HepG2 (cell line): ENCODE results near the gene IQSEC1. TPM values are rescaled to one million over a fixed set of nuclear protein-coding genes. Genes with fewer than 3 reads are reported as not detected.

Experiments
- ARHGAP35 ChIP-seq: sonication (generic); formaldehyde crosslinking; IDR thresholded peaks from 2 replicates; pipeline ENCODE4 v1.9.0; 2022; ENCODE audit warnings: mild to moderate bottlenecking, inconsistent platforms, moderate library complexity, missing genetic modification reagents, borderline replicate concordance
- CBX5 ChIP-seq: sonication (generic); formaldehyde crosslinking; IDR thresholded peaks from 2 replicates; pipeline ENCODE4 v1.4.0; 2020; ENCODE audit warnings: missing genetic modification reagents, borderline replicate concordance
- MIER3 ChIP-seq: IDR thresholded peaks from 2 replicates; pipeline ENCODE4 v1.6.1; 2016; ENCODE audit warnings: missing compliant biosample characterization, borderline replicate concordance
- NFRKB ChIP-seq: fragments of 450-650 bp; IDR thresholded peaks from 2 replicates; pipeline ENCODE4 v1.6.1; 2017
- PTBP1 ChIP-seq: fragments of 200-400 bp; formaldehyde crosslinking; IDR thresholded peaks from 2 replicates; pipeline ENCODE4 v1.6.1; 2018; ENCODE audit warnings: low read length, low read depth; ENCODE audit not compliant: poor library complexity, severe bottlenecking
- RAD21 ChIP-seq: fragments of 450-650 bp; formaldehyde crosslinking; IDR thresholded peaks from 2 replicates; pipeline ENCODE4 v1.5.0; 2020; ENCODE audit warnings: mild to moderate bottlenecking
- SMARCE1 ChIP-seq: fragments of 450-650 bp; IDR thresholded peaks from 2 replicates; pipeline ENCODE4 v1.6.1; 2017; ENCODE audit warnings: borderline replicate concordance
- SNAPC2 ChIP-seq: sonication (generic); formaldehyde crosslinking; IDR thresholded peaks from 2 replicates; pipeline ENCODE4 v1.8.1; 2022; ENCODE audit warnings: mild to moderate bottlenecking, missing genetic modification reagents
- SRSF4 ChIP-seq: fragments of 200-400 bp; formaldehyde crosslinking; IDR thresholded peaks from one replicate; pipeline ENCODE4 v1.6.1; 2018; ENCODE audit warnings: mild to moderate bottlenecking, low read depth, low read length, moderate library complexity; ENCODE audit not compliant: poor library complexity, severe bottlenecking
- ZNF12 ChIP-seq: sonication (generic); formaldehyde crosslinking; IDR thresholded peaks from 2 replicates; pipeline ENCODE4 v1.5.0; 2020; ENCODE audit warnings: missing genetic modification reagents
- ZNF205 ChIP-seq: IDR thresholded peaks from 2 replicates; pipeline ENCODE4 v1.6.1; 2018; ENCODE audit warnings: missing biosample characterization, missing genetic modification reagents
- ZNF282 ChIP-seq: fragments of 450-650 bp; IDR thresholded peaks from 2 replicates; pipeline ENCODE4 v1.6.1; 2018; ENCODE audit not compliant: partially characterized antibody
- ZNF737 ChIP-seq: sonication (generic); formaldehyde crosslinking; IDR thresholded peaks from 2 replicates; pipeline ENCODE4 v1.5.0; 2020; ENCODE audit warnings: missing genetic modification reagents, mild to moderate bottlenecking, borderline replicate concordance
- polyA plus RNA-seq, 8 experiments: library from polyadenylated mRNA; depleted of rRNA in 3 of 8; stranded (reverse) in 7 of 8; unstranded in 1 of 8; fragments of >200 nt; fragmentation: Illumina TruSeq in 4 of 8; extraction: Trizol in 4 of 8; gene quantifications; 2 replicates each; pipeline versions ENCODE4 v1.2.1 to v1.2.3, GENCODE V29; 2011 to 2016; ENCODE audit warnings: low read depth in 4 of 8, missing spikeins in 1 of 8, mixed read lengths in 1 of 8; ENCODE audit not compliant: insufficient read depth in 1 of 8
- total RNA-seq, 5 experiments: library from RNA; depleted of rRNA; stranded (reverse); fragments of >200 nt; fragmentation: Illumina TruSeq; extraction: Trizol; gene quantifications; 2 replicates each; pipeline ENCODE4 v1.2.3, GENCODE V29; 2016; ENCODE audit warnings: low read depth in 1 of 5
- TF ChIP-seq, protein P1 (sequence below): sonication (generic); formaldehyde crosslinking; conservative IDR thresholded peaks from 2 replicates; pipeline ENCODE4 v1.8.0; 2022; ENCODE audit warnings: low read depth, missing genetic modification reagents
- TF ChIP-seq, protein P2 (sequence below): sonication (generic); formaldehyde crosslinking; IDR thresholded peaks from 2 replicates; pipeline ENCODE4 v1.8.1; 2023; ENCODE audit warnings: mild to moderate bottlenecking, missing genetic modification reagents, borderline replicate concordance
- TF ChIP-seq, protein P3 (sequence below): sonication (generic); formaldehyde crosslinking; IDR thresholded peaks from 2 replicates; pipeline ENCODE4 v1.4.0; 2020; ENCODE audit warnings: mild to moderate bottlenecking, missing genetic modification reagents
- TF ChIP-seq, protein P4 (sequence below): sonication (generic); formaldehyde crosslinking; IDR thresholded peaks from 2 replicates; pipeline ENCODE4 v1.5.0; 2020; ENCODE audit warnings: missing genetic modification reagents, mild to moderate bottlenecking, borderline replicate concordance
- TF ChIP-seq, protein P5 (sequence below): sonication (generic); formaldehyde crosslinking; IDR thresholded peaks from 2 replicates; pipeline ENCODE4 v1.9.0; 2021; ENCODE audit warnings: missing genetic modification reagents, borderline replicate concordance

Gene IQSEC1
- total and polyA plus RNA-seq, 2 of the 13 experiments (the other 11 are each of a cell fraction or from before 2014, with no cell fraction given): 17.4 to 20.2 TPM

DNA sequence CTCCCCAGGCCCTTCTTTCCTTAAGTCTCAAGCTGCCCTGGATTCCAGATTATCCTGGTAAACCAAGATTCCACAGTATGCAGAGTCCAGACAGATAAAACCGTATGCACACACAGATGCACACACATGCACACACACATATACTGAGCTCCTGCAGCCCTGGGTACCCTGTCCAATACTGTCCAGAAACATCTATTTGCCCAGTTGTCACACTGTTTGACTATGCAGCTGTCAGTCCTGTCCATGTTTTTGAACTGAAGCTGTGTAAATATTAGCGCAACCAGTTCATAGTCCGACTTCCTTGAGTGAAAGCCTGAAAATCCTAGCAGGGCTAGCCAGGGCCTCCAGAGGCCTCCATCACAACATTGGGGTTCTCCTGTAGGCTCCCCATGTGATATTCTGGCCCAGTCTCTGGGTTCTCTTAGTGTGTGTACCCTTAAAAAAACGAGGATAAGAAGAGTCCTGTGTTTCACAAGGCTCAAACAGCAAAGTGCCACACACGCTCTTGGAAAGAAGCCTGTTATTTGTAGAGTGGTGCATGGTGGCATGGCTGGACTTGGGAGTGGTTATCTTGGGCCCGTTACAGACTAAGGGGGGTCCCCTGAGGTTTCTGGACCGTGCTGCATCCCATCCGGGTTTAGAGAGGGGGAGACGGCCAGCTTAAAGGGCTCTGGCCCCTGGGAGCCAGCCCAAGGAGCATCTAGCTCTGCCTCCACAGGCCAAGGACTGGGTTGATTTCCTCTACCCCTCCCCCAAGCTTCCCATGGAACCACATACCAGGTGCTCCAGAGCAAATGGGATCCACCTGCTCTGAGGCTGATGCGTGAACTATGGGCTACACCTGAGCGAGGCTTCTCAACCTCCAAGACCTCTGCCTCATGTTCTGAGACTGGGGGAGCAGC is 108.3 kb downstream of the IQSEC1 start (continued):
- TF ChIP-seq PTBP1: no peak
- TF ChIP-seq ZNF12 (CRISPR knock-in tag): peak; percentile 48; the same call in 1 of the 2 replicates
- TF ChIP-seq RAD21 (CRISPR knock-in tag): no peak
- no peak for TF ChIP-seq CBX5 (CRISPR knock-in tag)
- TF ChIP-seq, protein P1, sequence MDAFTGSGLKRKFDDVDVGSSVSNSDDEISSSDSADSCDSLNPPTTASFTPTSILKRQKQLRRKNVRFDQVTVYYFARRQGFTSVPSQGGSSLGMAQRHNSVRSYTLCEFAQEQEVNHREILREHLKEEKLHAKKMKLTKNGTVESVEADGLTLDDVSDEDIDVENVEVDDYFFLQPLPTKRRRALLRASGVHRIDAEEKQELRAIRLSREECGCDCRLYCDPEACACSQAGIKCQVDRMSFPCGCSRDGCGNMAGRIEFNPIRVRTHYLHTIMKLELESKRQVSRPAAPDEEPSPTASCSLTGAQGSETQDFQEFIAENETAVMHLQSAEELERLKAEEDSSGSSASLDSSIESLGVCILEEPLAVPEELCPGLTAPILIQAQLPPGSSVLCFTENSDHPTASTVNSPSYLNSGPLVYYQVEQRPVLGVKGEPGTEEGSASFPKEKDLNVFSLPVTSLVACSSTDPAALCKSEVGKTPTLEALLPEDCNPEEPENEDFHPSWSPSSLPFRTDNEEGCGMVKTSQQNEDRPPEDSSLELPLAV: no peak
- TF ChIP-seq ZNF205 (CRISPR knock-in tag): peak; percentile 47; the same call in 1 of the 2 replicates
- TF ChIP-seq, protein P2, sequence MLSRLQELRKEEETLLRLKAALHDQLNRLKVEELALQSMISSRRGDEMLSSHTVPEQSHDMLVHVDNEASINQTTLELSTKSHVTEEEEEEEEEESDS (CRISPR knock-in tag): peak; percentile 57; the same call in 1 of the 2 replicates
- TF ChIP-seq, protein P3, sequence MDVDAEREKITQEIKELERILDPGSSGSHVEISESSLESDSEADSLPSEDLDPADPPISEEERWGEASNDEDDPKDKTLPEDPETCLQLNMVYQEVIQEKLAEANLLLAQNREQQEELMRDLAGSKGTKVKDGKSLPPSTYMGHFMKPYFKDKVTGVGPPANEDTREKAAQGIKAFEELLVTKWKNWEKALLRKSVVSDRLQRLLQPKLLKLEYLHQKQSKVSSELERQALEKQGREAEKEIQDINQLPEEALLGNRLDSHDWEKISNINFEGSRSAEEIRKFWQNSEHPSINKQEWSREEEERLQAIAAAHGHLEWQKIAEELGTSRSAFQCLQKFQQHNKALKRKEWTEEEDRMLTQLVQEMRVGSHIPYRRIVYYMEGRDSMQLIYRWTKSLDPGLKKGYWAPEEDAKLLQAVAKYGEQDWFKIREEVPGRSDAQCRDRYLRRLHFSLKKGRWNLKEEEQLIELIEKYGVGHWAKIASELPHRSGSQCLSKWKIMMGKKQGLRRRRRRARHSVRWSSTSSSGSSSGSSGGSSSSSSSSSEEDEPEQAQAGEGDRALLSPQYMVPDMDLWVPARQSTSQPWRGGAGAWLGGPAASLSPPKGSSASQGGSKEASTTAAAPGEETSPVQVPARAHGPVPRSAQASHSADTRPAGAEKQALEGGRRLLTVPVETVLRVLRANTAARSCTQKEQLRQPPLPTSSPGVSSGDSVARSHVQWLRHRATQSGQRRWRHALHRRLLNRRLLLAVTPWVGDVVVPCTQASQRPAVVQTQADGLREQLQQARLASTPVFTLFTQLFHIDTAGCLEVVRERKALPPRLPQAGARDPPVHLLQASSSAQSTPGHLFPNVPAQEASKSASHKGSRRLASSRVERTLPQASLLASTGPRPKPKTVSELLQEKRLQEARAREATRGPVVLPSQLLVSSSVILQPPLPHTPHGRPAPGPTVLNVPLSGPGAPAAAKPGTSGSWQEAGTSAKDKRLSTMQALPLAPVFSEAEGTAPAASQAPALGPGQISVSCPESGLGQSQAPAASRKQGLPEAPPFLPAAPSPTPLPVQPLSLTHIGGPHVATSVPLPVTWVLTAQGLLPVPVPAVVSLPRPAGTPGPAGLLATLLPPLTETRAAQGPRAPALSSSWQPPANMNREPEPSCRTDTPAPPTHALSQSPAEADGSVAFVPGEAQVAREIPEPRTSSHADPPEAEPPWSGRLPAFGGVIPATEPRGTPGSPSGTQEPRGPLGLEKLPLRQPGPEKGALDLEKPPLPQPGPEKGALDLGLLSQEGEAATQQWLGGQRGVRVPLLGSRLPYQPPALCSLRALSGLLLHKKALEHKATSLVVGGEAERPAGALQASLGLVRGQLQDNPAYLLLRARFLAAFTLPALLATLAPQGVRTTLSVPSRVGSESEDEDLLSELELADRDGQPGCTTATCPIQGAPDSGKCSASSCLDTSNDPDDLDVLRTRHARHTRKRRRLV (CRISPR knock-in tag): no peak
- peak; percentile 95 for TF ChIP-seq MIER3 (CRISPR knock-in tag)
- no peak for TF ChIP-seq NFRKB
- no peak for TF ChIP-seq ZNF737 (CRISPR knock-in tag)
- no peak for TF ChIP-seq SNAPC2 (CRISPR knock-in tag)
- TF ChIP-seq ZNF282: no peak
- TF ChIP-seq SRSF4: no peak
- TF ChIP-seq, protein P4, sequence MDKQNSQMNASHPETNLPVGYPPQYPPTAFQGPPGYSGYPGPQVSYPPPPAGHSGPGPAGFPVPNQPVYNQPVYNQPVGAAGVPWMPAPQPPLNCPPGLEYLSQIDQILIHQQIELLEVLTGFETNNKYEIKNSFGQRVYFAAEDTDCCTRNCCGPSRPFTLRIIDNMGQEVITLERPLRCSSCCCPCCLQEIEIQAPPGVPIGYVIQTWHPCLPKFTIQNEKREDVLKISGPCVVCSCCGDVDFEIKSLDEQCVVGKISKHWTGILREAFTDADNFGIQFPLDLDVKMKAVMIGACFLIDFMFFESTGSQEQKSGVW: no peak
- TF ChIP-seq, protein P5, sequence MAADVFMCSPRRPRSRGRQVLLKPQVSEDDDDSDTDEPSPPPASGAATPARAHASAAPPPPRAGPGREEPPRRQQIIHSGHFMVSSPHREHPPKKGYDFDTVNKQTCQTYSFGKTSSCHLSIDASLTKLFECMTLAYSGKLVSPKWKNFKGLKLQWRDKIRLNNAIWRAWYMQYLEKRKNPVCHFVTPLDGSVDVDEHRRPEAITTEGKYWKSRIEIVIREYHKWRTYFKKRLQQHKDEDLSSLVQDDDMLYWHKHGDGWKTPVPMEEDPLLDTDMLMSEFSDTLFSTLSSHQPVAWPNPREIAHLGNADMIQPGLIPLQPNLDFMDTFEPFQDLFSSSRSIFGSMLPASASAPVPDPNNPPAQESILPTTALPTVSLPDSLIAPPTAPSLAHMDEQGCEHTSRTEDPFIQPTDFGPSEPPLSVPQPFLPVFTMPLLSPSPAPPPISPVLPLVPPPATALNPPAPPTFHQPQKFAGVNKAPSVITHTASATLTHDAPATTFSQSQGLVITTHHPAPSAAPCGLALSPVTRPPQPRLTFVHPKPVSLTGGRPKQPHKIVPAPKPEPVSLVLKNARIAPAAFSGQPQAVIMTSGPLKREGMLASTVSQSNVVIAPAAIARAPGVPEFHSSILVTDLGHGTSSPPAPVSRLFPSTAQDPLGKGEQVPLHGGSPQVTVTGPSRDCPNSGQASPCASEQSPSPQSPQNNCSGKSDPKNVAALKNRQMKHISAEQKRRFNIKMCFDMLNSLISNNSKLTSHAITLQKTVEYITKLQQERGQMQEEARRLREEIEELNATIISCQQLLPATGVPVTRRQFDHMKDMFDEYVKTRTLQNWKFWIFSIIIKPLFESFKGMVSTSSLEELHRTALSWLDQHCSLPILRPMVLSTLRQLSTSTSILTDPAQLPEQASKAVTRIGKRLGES (CRISPR knock-in tag): no peak
- no peak for TF ChIP-seq ARHGAP35 (CRISPR knock-in tag)
- no peak for TF ChIP-seq SMARCE1
